Measurements from ENCODE around the gene GPC6.

DNA sequence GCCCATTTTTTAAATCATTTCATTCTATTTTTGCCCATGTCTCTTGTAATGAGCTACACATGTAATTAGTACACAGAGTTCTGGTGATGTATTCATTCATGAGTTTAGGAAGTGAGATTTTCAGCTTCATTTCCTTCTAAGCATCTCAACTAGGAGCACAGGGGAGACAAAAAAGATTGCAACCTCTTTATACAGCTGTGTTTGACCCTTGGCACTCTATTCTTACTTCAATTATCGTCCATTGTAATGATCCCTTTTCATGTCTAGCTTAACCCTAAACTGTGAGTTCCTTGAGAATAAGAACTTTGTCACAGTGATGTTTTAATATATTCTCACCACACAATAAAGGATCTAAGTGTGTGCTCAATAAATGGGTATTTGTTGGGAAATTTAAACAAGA lies 67.1 kb downstream of the GPC6 start:
- TF ChIP-seq, protein P1, sequence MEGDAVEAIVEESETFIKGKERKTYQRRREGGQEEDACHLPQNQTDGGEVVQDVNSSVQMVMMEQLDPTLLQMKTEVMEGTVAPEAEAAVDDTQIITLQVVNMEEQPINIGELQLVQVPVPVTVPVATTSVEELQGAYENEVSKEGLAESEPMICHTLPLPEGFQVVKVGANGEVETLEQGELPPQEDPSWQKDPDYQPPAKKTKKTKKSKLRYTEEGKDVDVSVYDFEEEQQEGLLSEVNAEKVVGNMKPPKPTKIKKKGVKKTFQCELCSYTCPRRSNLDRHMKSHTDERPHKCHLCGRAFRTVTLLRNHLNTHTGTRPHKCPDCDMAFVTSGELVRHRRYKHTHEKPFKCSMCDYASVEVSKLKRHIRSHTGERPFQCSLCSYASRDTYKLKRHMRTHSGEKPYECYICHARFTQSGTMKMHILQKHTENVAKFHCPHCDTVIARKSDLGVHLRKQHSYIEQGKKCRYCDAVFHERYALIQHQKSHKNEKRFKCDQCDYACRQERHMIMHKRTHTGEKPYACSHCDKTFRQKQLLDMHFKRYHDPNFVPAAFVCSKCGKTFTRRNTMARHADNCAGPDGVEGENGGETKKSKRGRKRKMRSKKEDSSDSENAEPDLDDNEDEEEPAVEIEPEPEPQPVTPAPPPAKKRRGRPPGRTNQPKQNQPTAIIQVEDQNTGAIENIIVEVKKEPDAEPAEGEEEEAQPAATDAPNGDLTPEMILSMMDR (IDR thresholded peaks at IDR 0.05; ENCODE audit: extremely low read depth in 1 of 2, insufficient read depth in 1 of 2, low read depth in 1 of 2, low read length in 2 of 2): no peak
- TF ChIP-seq EZH2 (IDR thresholded peaks at IDR 0.05; ENCODE audit: borderline replicate concordance, low read depth, low read length, severe bottlenecking): no peak
- TF ChIP-seq POLR2AphosphoS5 (IDR thresholded peaks at IDR 0.05; ENCODE audit: insufficient read depth, low read depth, low read length): no peak
- no peak for TF ChIP-seq POLR2A (IDR thresholded peaks at IDR 0.05; ENCODE audit: low read depth, low read length)
- TF ChIP-seq MYC (IDR thresholded peaks at IDR 0.05; ENCODE audit: low read depth, low read length): no peak

Data from endothelial cell of umbilical vein (primary cell).